ENCODE measurements around the gene PRKCG. TPM values are rescaled to one million over a fixed set of nuclear protein-coding genes. Genes with fewer than 3 reads are reported as not detected.

The PRKCG gene
- total RNA-seq, 1 experiment from 2014 or later: 0.84 TPM

DNA sequence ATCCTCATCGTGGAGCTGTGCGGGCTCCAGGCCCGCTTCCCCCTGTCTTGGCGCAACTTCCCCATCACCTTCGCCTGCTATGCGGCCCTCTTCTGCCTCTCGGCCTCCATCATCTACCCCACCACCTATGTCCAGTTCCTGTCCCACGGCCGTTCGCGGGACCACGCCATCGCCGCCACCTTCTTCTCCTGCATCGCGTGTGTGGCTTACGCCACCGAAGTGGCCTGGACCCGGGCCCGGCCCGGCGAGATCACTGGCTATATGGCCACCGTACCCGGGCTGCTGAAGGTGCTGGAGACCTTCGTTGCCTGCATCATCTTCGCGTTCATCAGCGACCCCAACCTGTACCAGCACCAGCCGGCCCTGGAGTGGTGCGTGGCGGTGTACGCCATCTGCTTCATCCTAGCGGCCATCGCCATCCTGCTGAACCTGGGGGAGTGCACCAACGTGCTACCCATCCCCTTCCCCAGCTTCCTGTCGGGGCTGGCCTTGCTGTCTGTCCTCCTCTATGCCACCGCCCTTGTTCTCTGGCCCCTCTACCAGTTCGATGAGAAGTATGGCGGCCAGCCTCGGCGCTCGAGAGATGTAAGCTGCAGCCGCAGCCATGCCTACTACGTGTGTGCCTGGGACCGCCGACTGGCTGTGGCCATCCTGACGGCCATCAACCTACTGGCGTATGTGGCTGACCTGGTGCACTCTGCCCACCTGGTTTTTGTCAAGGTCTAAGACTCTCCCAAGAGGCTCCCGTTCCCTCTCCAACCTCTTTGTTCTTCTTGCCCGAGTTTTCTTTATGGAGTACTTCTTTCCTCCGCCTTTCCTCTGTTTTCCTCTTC, 8.0 kb upstream of the PRKCG start:
- POLR2A ChIA-PET (ENCODE audit: low non-redundant PET): no interaction called here
- CTCF ChIA-PET: no interaction called here
- no peak for TF ChIP-seq EZH2 (IDR thresholded peaks at IDR 0.05; ENCODE audit: borderline replicate concordance, low read depth, low read length, poor library complexity, severe bottlenecking)
- TF ChIP-seq, protein P1, sequence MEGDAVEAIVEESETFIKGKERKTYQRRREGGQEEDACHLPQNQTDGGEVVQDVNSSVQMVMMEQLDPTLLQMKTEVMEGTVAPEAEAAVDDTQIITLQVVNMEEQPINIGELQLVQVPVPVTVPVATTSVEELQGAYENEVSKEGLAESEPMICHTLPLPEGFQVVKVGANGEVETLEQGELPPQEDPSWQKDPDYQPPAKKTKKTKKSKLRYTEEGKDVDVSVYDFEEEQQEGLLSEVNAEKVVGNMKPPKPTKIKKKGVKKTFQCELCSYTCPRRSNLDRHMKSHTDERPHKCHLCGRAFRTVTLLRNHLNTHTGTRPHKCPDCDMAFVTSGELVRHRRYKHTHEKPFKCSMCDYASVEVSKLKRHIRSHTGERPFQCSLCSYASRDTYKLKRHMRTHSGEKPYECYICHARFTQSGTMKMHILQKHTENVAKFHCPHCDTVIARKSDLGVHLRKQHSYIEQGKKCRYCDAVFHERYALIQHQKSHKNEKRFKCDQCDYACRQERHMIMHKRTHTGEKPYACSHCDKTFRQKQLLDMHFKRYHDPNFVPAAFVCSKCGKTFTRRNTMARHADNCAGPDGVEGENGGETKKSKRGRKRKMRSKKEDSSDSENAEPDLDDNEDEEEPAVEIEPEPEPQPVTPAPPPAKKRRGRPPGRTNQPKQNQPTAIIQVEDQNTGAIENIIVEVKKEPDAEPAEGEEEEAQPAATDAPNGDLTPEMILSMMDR (conservative IDR thresholded peaks at IDR 0.05; ENCODE audit: low read depth, low read length): no peak
- Histone ChIP-seq H3K27me3 (replicated peaks; ENCODE audit: insufficient read depth, low read depth, low read length, poor library complexity) (no peaks in the 10 kb centered on the region), H3K9me3 (ENCODE audit: low read depth, low read length, poor library complexity, severe bottlenecking) (no peaks in the 10 kb centered on the region), H3K4me3 (ENCODE audit: low read depth, low read length, poor library complexity, severe bottlenecking) (no peak overlapping the region), H3K27ac (ENCODE audit: low read depth, low read length, poor library complexity, severe bottlenecking) (no peak overlapping the region), H3K36me3 (ENCODE audit: insufficient read depth, low read length, poor library complexity, severe bottlenecking) (peaks cover 17% of the 10 kb centered on the region), H3K4me1 (ENCODE audit: insufficient read depth, low read length, poor library complexity, severe bottlenecking) (no peaks in the 10 kb centered on the region)
- BruUV-seq (replicated peaks): no TSS peak
- intact Hi-C loops (cut with micrococcal nuclease; ENCODE audit: unreplicated experiment): no loop called here
- DNase-seq (ENCODE audit: low spot score): no peak

DNA sequence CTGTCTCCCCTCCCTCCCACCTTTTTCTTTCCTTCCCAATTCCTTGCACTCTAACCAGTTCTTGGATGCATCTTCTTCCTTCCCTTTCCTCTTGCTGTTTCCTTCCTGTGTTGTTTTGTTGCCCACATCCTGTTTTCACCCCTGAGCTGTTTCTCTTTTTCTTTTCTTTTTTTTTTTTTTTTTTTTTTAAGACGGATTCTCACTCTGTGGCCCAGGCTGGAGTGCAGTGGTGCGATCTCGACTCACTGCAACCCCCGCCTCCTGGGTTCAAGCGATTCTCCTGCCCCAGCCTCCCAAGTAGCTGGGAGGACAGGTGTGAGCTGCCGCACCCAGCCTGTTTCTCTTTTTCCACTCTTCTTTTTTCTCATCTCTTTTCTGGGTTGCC, 7.4 kb upstream of the PRKCG start:
- no TSS peak for BruUV-seq (replicated peaks)
- Histone ChIP-seq H3K27me3 (replicated peaks; ENCODE audit: insufficient read depth, low read depth, low read length, poor library complexity) (no peaks in the 10 kb centered on the region), H3K36me3 (ENCODE audit: insufficient read depth, low read length, poor library complexity, severe bottlenecking) (peaks cover 17% of the 10 kb centered on the region), H3K27ac (ENCODE audit: low read depth, low read length, poor library complexity, severe bottlenecking) (no peak overlapping the region), H3K9me3 (ENCODE audit: low read depth, low read length, poor library complexity, severe bottlenecking) (no peaks in the 10 kb centered on the region), H3K4me3 (ENCODE audit: low read depth, low read length, poor library complexity, severe bottlenecking) (no peak overlapping the region), H3K4me1 (ENCODE audit: insufficient read depth, low read length, poor library complexity, severe bottlenecking) (peaks cover 1% of the 10 kb centered on the region)
- ChIA-PET CTCF (no interaction called here), POLR2A (ENCODE audit: low non-redundant PET) (no interaction called here)
- intact Hi-C loops (cut with micrococcal nuclease; ENCODE audit: unreplicated experiment): no loop called here
- TF ChIP-seq EZH2 (IDR thresholded peaks at IDR 0.05; ENCODE audit: borderline replicate concordance, low read depth, low read length, poor library complexity, severe bottlenecking): no peak
- TF ChIP-seq, protein P1 (conservative IDR thresholded peaks at IDR 0.05; ENCODE audit: low read depth, low read length): no peak
- DNase-seq (ENCODE audit: low spot score): no peak

DNA sequence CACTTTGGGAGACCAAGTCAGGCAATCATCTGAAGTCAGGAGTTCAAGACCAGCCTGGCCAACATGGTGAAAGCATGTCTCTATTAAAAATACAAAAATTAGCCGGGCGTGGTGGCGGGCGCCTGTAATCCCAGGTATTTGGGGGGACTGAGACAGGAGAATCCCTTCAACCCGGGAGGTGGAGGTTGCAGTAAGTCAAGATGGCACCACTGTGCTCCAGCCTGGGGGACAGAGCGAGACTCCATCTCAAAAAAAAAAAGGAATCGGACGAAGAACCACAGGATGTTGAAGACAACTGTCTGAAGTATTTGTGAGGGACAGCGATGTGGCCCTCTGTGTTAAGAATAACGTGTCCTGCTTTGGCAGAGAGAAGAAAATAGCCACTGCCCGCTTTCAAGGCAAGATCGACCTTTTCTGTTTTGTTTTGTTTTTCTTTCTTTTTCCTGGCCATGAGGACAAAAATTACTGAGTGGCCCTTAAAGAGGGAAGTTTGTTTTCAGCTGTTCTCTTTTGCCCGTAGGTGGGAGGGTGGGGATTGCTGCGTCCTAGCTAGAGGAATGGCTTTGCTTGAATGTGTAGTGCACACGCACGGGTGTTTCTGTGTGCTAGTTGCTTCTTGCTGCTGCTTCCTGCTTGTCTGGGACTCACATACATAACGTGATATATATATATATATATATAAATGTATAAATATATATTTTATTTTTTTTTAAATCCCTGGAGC, 6.2 kb upstream of the PRKCG start:
- H3K27ac ChIP-seq (ENCODE audit: low read depth, low read length, poor library complexity, severe bottlenecking): no peak overlapping the region

More for the DNA sequence above, 6.2 kb upstream of the PRKCG start:
- ChIA-PET POLR2A (ENCODE audit: low non-redundant PET) (no interaction called here), CTCF (no interaction called here)
- no peak for DNase-seq (ENCODE audit: low spot score)
- peaks cover 17% of the 10 kb centered on the region for H3K36me3 ChIP-seq (ENCODE audit: insufficient read depth, low read length, poor library complexity, severe bottlenecking)
- no peaks in the 10 kb centered on the region for H3K9me3 ChIP-seq (ENCODE audit: low read depth, low read length, poor library complexity, severe bottlenecking)
- TSS peak; percentile 31 for BruUV-seq (replicated peaks)
- H3K27me3 ChIP-seq (replicated peaks; ENCODE audit: insufficient read depth, low read depth, low read length, poor library complexity): no peaks in the 10 kb centered on the region
- no peak overlapping the region for H3K4me3 ChIP-seq (ENCODE audit: low read depth, low read length, poor library complexity, severe bottlenecking)
- TF ChIP-seq EZH2 (IDR thresholded peaks at IDR 0.05; ENCODE audit: borderline replicate concordance, low read depth, low read length, poor library complexity, severe bottlenecking): no peak
- TF ChIP-seq, protein P1 (conservative IDR thresholded peaks at IDR 0.05; ENCODE audit: low read depth, low read length): no peak
- H3K4me1 ChIP-seq (ENCODE audit: insufficient read depth, low read length, poor library complexity, severe bottlenecking): peaks cover 6% of the 10 kb centered on the region
- intact Hi-C loops (cut with micrococcal nuclease; ENCODE audit: unreplicated experiment): no loop called here
